GM12878 (cell line): Measurements from ENCODE around the gene LAMB4.

Experiments
- BMI1 ChIP-seq: fragments of 450-650 bp; IDR thresholded peaks from 2 replicates; pipeline ENCODE4 v1.6.1; 2016; ENCODE audit warnings: mild to moderate bottlenecking, moderate library complexity, borderline replicate concordance
- CHD2 ChIP-seq: IDR thresholded peaks from 2 replicates; pipeline ENCODE4 v1.6.1; 2011; ENCODE audit warnings: low read depth, low read length, improper control_type of control experiment, borderline replicate concordance
- HCFC1 ChIP-seq: fragments of 150-350 bp; IDR thresholded peaks from 2 replicates; pipeline ENCODE4 v1.6.1; 2014; ENCODE audit warnings: low read length
- POLR2AphosphoS2 ChIP-seq: IDR thresholded peaks from 2 replicates; pipeline ENCODE4 v1.6.1; 2011; ENCODE audit warnings: low read depth, mild to moderate bottlenecking, low read length, improper control_type of control experiment, moderate library complexity
- RCOR1 ChIP-seq: conservative IDR thresholded peaks from 2 replicates; pipeline ENCODE4 v1.6.1; 2012; ENCODE audit warnings: low read depth, low read length, improper control_type of control experiment
- SUZ12 ChIP-seq: fragments of 200-600 bp; sonication (generic); IDR thresholded peaks from one replicate; pipeline ENCODE4 v1.6.1; 2018; ENCODE audit warnings: antibody characterized with exemption, mild to moderate bottlenecking; ENCODE audit not compliant: unreplicated experiment
- TCF7 ChIP-seq: IDR thresholded peaks from 2 replicates; pipeline ENCODE4 v1.6.1; 2014; ENCODE audit warnings: antibody characterized with exemption, borderline replicate concordance
- TF ChIP-seq, protein P1 (sequence below): IDR thresholded peaks from 2 replicates; pipeline ENCODE4 v1.6.1; 2012; ENCODE audit warnings: low read depth, low read length, improper control_type of control experiment
- TF ChIP-seq, protein P2 (sequence below), 3 experiments: IDR thresholded peaks in 2 of 3; conservative IDR thresholded peaks in 1 of 3; 2 replicates each; pipeline ENCODE4 v1.5.1; 2011; ENCODE audit warnings: low read depth in 3 of 3, low read length in 3 of 3, mild to moderate bottlenecking in 3 of 3, control low read depth in 2 of 3, moderate library complexity in 2 of 3, inconsistent platforms in 1 of 3, mixed read lengths in 1 of 3; ENCODE audit not compliant: control insufficient read depth in 2 of 3, insufficient read depth in 1 of 3; ENCODE audit errors: extremely low read depth in 1 of 3

DNA sequence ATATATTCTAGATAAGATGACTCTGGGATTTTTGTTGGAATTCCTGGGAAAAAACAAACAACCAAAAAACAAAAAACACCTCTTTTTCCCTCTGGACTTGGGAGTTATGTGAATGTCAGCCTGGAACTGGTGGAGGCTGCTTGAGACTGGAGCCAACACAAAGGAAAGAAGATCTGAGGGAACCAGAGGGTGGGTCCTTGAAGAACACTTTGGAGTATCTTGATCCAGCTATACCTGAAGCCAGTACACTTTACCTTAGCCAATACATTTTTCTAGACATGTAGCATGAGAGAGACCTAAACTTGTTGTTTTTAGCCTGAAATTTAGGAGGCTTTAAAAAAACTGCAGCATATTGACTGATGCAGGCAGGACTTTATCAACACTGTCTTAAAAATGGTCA, 121.3 kb downstream of the LAMB4 start:
- TF ChIP-seq, protein P1, sequence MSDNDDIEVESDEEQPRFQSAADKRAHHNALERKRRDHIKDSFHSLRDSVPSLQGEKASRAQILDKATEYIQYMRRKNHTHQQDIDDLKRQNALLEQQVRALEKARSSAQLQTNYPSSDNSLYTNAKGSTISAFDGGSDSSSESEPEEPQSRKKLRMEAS, result no peak
- TF ChIP-seq, protein P2, sequence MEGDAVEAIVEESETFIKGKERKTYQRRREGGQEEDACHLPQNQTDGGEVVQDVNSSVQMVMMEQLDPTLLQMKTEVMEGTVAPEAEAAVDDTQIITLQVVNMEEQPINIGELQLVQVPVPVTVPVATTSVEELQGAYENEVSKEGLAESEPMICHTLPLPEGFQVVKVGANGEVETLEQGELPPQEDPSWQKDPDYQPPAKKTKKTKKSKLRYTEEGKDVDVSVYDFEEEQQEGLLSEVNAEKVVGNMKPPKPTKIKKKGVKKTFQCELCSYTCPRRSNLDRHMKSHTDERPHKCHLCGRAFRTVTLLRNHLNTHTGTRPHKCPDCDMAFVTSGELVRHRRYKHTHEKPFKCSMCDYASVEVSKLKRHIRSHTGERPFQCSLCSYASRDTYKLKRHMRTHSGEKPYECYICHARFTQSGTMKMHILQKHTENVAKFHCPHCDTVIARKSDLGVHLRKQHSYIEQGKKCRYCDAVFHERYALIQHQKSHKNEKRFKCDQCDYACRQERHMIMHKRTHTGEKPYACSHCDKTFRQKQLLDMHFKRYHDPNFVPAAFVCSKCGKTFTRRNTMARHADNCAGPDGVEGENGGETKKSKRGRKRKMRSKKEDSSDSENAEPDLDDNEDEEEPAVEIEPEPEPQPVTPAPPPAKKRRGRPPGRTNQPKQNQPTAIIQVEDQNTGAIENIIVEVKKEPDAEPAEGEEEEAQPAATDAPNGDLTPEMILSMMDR (IDR thresholded peaks at IDR 0.05 in 2 of 3, conservative IDR thresholded peaks at IDR 0.05 in 1 of 3; ENCODE audit: control insufficient read depth in 2 of 3, extremely low read depth in 1 of 3, insufficient read depth in 1 of 3, low read depth in 3 of 3, low read length in 3 of 3), result no peak
- TF ChIP-seq BMI1 (no peak), POLR2AphosphoS2 (no peak), SUZ12 (no peak), TCF7 (no peak), CHD2 (no peak), RCOR1 (no peak), HCFC1 (no peak)
